ENCODE results near the gene SMIM21.

SMIM21 gene

GRCh38 chr18:75378376-75379315, 48.9 kb downstream of the SMIM21 start:
- no peaks in the 10 kb centered on the region for H3K4me1 ChIP-seq
- no peaks in the 10 kb centered on the region for H3K36me3 ChIP-seq (replicated peaks)
- no peaks in the 10 kb centered on the region for H3K9me3 ChIP-seq
- in situ Hi-C loops (cut with MboI; ENCODE audit: low sequenced_read_pairs), result no loop called here
- H3K27me3 ChIP-seq (ENCODE audit: low read depth), result no peaks in the 10 kb centered on the region
- H3K4me3 ChIP-seq, result no peak overlapping the region
- no peak for DNase-seq (ENCODE audit: low spot score in 2 of 2)

- in situ Hi-C loops (cut with MboI; ENCODE audit: low sequenced_read_pairs), result no loop called here
- no peaks in the 10 kb centered on the region for H3K27me3 ChIP-seq (ENCODE audit: low read depth)
- H3K36me3 ChIP-seq (replicated peaks), result no peaks in the 10 kb centered on the region
- no peaks in the 10 kb centered on the region for H3K9me3 ChIP-seq
- no peak overlapping the region for H3K4me3 ChIP-seq
- no peak for DNase-seq (ENCODE audit: low spot score in 2 of 2)
- H3K4me1 ChIP-seq, result no peaks in the 10 kb centered on the region
These were observed 49.6 kb downstream of the SMIM21 start for GRCh38 chr18:75377926-75378325.

DNA sequence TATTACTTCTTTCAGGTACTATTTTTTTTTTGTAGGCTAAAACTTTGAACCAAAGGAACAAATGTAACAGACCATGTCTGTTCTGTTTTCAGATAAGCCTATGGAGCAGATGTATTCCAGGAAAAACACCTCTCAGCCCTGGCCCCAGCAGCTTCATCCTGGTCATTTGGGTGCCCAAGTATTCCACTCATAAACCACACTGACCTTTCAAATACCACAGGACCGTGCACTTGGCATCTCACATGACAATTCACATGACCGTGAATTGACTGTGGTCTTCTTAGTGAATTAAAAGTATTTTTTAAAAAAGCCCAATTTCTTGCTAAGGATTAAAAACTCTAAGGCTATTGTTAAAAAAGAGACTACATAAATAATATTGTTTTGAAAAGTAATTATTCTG, 50.2 kb downstream of the SMIM21 start:
- Histone ChIP-seq H3K9me3 (no peaks in the 10 kb centered on the region), H3K4me3 (no peak overlapping the region), H3K36me3 (replicated peaks) (no peaks in the 10 kb centered on the region), H3K27me3 (ENCODE audit: low read depth) (no peaks in the 10 kb centered on the region), H3K4me1 (no peaks in the 10 kb centered on the region)
- in situ Hi-C loops (cut with MboI; ENCODE audit: low sequenced_read_pairs), result no loop called here
- DNase-seq (ENCODE audit: low spot score in 2 of 2), result no peak

- no peak for DNase-seq (ENCODE audit: low spot score in 2 of 2)
- Histone ChIP-seq H3K4me3 (no peak overlapping the region), H3K36me3 (replicated peaks) (no peaks in the 10 kb centered on the region), H3K27me3 (ENCODE audit: low read depth) (no peaks in the 10 kb centered on the region), H3K4me1 (no peaks in the 10 kb centered on the region), H3K9me3 (no peaks in the 10 kb centered on the region)
- in situ Hi-C loops (cut with MboI; ENCODE audit: low sequenced_read_pairs), result no loop called here
These were observed 51.5 kb downstream of the SMIM21 start for GRCh38 chr18:75376004-75376403.

- no peaks in the 10 kb centered on the region for H3K4me1 ChIP-seq
- H3K4me3 ChIP-seq, result no peak overlapping the region
- H3K9me3 ChIP-seq, result no peaks in the 10 kb centered on the region
- H3K27me3 ChIP-seq (ENCODE audit: low read depth), result no peaks in the 10 kb centered on the region
- in situ Hi-C loops (cut with MboI; ENCODE audit: low sequenced_read_pairs), result no loop called here
- H3K36me3 ChIP-seq (replicated peaks), result no peaks in the 10 kb centered on the region
- DNase-seq (ENCODE audit: low spot score in 2 of 2), result no peak
These were observed 52.2 kb downstream of the SMIM21 start for GRCh38 chr18:75375341-75375740.

DNA sequence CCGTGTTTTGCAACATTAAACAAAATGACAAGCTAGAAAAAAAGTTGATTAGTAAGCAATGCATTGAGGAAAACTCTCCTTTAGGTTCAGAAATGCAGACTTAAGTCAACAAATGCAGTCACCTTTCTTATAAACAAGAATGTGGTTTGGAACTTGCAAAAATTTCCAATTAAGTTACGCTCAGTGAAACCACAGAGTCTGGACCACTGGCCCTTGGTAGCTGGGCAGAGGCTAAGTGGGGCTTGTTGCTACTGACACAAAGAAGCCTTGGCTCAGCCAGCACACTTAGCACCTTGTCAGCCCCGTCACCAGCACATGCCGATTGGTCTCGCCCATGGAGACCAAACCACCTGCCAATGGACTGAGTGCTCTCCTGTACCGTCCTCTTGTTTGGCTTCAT, 53.0 kb downstream of the SMIM21 start:
- no peaks in the 10 kb centered on the region for H3K4me1 ChIP-seq
- H3K9me3 ChIP-seq, result no peaks in the 10 kb centered on the region
- no peak overlapping the region for H3K4me3 ChIP-seq
- no peaks in the 10 kb centered on the region for H3K36me3 ChIP-seq (replicated peaks)
- no peaks in the 10 kb centered on the region for H3K27me3 ChIP-seq (ENCODE audit: low read depth)
- DNase-seq (ENCODE audit: low spot score in 2 of 2), result no peak
- in situ Hi-C loops (cut with MboI; ENCODE audit: low sequenced_read_pairs), result no loop called here

- Histone ChIP-seq H3K9me3 (no peaks in the 10 kb centered on the region), H3K36me3 (replicated peaks) (no peaks in the 10 kb centered on the region), H3K4me1 (no peaks in the 10 kb centered on the region), H3K27me3 (ENCODE audit: low read depth) (no peaks in the 10 kb centered on the region), H3K4me3 (no peak overlapping the region)
- no peak for DNase-seq (ENCODE audit: low spot score in 2 of 2)
- in situ Hi-C loops (cut with MboI; ENCODE audit: low sequenced_read_pairs), result no loop called here
These were observed 58.3 kb downstream of the SMIM21 start for GRCh38 chr18:75369026-75369721.

DNA sequence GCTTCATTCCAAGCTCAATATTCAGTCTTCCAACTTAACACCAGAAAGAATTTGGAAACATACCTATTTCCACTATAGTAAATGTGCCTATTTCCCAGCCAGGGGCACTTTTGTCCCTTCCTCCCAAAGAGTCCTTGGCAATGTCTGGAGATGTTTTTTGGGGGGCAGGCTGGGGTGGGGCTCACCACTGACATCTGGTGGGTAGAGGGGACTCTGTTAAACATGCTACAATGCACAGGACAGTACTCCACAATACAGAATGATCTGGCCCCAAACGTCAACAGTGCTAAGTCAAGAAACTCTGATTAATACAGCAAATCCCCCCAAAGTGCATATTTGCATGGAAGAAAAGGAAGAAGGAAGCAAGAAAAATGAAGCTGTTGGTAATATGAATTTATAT, 61.7 kb downstream of the SMIM21 start:
- H3K4me1 ChIP-seq, result no peaks in the 10 kb centered on the region
- no peaks in the 10 kb centered on the region for H3K36me3 ChIP-seq (replicated peaks)
- H3K4me3 ChIP-seq, result no peak overlapping the region
- no peaks in the 10 kb centered on the region for H3K27me3 ChIP-seq (ENCODE audit: low read depth)
- in situ Hi-C loops (cut with MboI; ENCODE audit: low sequenced_read_pairs), result no loop called here
- no peak for DNase-seq (ENCODE audit: low spot score in 2 of 2)
- H3K9me3 ChIP-seq, result no peaks in the 10 kb centered on the region

DNA sequence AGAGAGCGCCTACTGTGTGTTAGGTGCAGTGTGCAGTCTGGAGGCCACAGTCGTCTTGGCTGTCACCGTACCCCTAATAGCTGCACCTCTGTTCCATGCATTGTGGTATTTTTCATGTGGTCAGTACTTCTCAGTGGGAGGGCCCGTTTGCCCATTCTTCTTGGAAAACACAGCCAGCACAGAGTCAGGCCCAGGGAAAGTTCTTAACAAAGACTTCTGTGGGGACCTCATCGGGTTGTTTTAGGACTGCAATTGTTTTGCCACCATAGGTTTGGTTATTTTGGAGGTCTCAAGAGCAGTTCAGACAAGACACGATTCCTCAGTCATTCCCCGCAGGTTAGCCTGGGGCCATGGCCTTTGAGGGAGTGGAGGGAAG, 62.3 kb downstream of the SMIM21 start:
- Histone ChIP-seq H3K9me3 (no peaks in the 10 kb centered on the region), H3K4me1 (no peaks in the 10 kb centered on the region), H3K36me3 (replicated peaks) (no peaks in the 10 kb centered on the region), H3K4me3 (no peak overlapping the region), H3K27me3 (ENCODE audit: low read depth) (no peaks in the 10 kb centered on the region)
- in situ Hi-C loops (cut with MboI; ENCODE audit: low sequenced_read_pairs), result no loop called here
- no peak for DNase-seq (ENCODE audit: low spot score in 2 of 2)

DNA sequence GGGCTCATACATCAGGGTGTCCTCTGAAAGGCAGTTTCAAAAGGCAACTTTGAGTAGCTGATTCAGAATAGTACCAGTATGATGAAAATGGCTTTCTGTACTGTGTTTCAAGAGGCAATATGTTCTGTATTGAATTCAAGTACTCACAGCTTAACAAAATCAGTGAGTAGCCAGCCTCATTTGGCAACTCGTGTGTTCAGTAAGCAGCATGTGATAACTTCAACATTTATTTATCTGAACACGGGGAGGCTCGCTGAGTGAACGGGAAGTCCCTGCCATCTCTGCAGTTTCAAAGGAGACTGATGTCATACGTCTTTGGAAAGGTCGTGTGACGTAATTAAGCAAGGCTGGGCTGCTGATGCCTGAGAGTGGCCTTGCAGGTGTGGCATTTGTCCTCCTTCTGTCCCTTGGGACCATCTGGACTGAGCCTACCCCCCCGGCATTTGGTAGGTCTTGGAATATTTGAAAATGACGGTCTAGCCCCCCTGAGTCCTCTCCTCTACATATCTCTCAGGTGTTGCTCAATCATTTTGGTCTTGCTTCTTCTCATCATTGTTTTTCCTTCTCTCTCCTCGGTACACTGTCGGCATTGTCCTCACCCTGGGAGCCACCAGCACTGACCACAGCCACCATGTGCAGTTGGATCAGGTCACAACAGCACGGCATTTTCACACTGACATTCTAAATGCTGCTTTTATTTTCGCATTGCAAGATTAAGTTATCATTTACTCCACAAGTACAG, 62.8 kb downstream of the SMIM21 start:
- Histone ChIP-seq H3K36me3 (replicated peaks) (no peaks in the 10 kb centered on the region), H3K4me3 (no peak overlapping the region), H3K9me3 (no peaks in the 10 kb centered on the region), H3K4me1 (no peaks in the 10 kb centered on the region), H3K27me3 (ENCODE audit: low read depth) (no peaks in the 10 kb centered on the region)
- DNase-seq (ENCODE audit: low spot score in 2 of 2), result no peak
- in situ Hi-C loops (cut with MboI; ENCODE audit: low sequenced_read_pairs), result no loop called here

DNA sequence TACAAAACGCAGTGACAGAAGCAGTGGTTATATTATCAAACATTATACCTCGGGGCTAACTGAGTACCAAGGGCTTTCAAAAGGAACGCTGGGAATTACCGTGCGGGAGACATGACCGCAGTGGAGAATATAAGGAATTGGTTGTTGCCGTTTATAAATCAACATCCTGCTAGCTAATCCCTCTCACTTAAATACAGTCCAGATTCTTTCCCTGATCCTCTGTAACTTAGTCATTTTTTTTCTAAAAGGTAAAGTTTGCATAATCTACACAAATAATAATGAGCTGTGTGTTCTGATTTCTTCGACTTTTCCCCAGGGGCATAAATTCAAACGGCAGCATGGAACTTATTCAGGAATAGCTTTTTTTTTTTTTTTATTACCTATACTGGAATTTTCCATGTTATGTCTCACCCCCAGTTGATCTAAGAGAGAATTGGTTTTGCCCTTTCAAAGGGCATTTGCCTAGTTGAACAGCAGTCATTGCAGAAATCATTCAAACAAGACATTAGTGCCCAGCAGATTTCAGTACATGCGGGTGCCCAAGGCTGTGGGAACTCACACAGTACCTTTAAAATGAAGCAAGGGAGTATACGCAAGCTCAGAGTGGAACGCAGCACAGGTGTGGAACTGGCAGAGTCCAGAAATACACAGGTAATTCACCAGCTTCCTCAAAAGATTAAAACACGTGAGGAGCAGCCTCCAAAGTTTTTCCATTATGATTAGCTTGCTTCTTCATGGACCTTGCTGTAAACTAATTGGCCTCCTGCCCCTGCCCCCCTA, 63.9 kb downstream of the SMIM21 start:
- Histone ChIP-seq H3K9me3 (no peaks in the 10 kb centered on the region), H3K36me3 (replicated peaks) (no peaks in the 10 kb centered on the region), H3K27me3 (ENCODE audit: low read depth) (no peaks in the 10 kb centered on the region), H3K4me1 (no peaks in the 10 kb centered on the region), H3K4me3 (no peak overlapping the region)
- in situ Hi-C loops (cut with MboI; ENCODE audit: low sequenced_read_pairs), result no loop called here
- no peak for DNase-seq (ENCODE audit: low spot score in 2 of 2)

DNA sequence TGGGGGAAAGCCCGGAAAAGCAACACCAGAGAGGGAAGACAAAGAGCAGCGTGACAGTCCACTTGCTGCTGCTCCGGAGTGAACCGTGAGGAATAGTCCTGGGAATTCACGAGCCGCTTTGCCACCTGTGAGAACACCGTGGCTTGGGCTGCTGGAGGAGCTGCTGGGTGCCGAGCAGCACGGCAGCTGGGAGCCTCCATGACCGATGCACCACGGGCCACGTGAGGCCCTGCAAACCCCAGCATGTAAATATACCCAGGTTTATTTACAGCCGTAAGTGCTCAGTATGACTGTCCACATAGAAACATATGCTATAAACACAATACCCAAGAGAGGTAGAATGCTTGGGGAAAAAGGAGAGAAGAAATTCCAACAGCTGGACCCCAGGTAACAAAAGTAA, 65.1 kb downstream of the SMIM21 start:
- DNase-seq (ENCODE audit: low spot score in 2 of 2), result no peak
- Histone ChIP-seq H3K27me3 (ENCODE audit: low read depth) (no peaks in the 10 kb centered on the region), H3K4me3 (no peak overlapping the region), H3K9me3 (no peaks in the 10 kb centered on the region), H3K4me1 (no peaks in the 10 kb centered on the region), H3K36me3 (replicated peaks) (no peaks in the 10 kb centered on the region)
- in situ Hi-C loops (cut with MboI; ENCODE audit: low sequenced_read_pairs), result no loop called here

GRCh38 chr18:75360941-75361340, 66.6 kb downstream of the SMIM21 start:
- Histone ChIP-seq H3K4me3 (no peak overlapping the region), H3K9me3 (no peaks in the 10 kb centered on the region), H3K36me3 (replicated peaks) (no peaks in the 10 kb centered on the region), H3K4me1 (no peaks in the 10 kb centered on the region), H3K27me3 (ENCODE audit: low read depth) (no peaks in the 10 kb centered on the region)
- in situ Hi-C loops (cut with MboI; ENCODE audit: low sequenced_read_pairs), result no loop called here
- DNase-seq (ENCODE audit: low spot score in 2 of 2), result no peak

Data from HAP-1 (cell line).